ENCODE measurements around the gene TMEM182.

The TMEM182 gene, protein sequence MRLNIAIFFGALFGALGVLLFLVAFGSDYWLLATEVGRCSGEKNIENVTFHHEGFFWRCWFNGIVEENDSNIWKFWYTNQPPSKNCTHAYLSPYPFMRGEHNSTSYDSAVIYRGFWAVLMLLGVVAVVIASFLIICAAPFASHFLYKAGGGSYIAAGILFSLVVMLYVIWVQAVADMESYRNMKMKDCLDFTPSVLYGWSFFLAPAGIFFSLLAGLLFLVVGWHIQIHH

DNA sequence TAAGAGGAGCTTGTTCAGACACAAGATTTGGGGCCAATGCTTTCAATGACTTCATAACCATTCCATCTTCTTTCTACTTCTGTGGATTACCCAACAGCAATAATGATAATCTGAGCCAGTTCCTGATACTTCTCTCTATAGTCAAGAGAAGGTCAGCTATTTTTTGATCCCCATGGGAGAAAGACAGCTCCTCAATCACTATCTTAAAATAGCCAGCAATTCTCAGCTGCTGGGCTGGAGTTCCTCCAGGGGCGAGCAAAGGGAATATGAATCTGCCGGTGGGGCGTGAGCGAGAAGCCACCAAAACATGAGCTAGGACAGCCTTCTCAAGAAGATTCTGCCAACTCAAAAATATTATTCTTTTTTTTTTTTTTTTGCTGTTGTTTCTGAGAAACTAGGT lies at the start of gene TMEM182:
TSS of gene TMEM182 (plus strand) at position 269 of the 400 bp plus-strand sequence. CDS start 187 bp downstream, outside the sequence.
- no peak for DNase-seq (ENCODE audit: low spot score)

DNA sequence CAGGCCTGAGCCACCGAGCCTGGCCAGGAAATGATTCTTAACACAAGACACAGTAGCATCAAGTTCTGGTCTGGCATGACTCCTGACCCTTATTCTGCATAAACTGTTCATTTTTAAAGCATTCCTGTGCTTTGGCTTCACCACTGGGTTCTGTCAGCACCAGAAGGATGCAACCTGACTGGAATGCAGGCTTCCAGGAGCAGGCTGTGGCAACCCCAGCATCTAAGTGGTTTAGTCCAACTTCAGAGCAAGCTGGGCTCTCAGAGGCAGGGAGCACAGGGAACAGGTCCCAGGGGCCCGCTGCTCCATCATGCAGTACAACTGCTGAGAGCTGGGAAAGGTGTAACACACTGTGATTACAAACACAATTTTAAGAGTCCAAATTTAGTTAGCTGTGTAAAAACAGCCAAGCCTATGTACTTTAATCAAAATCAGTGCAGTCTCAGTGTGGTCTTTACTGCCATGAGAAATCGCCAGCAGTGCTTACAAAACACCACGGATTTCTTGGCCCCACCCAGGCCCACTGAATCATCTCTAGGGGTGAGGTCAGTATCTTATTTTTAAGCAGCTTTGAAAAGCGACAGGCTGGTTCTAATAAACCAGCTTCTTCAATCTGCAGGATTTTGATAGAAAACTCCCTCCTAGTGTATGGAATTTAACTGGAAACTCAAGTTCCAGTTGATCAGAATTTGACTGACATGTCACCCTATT lies 44.4 kb upstream of the TMEM182 start:
- no peak for DNase-seq (ENCODE audit: low spot score)

DNA sequence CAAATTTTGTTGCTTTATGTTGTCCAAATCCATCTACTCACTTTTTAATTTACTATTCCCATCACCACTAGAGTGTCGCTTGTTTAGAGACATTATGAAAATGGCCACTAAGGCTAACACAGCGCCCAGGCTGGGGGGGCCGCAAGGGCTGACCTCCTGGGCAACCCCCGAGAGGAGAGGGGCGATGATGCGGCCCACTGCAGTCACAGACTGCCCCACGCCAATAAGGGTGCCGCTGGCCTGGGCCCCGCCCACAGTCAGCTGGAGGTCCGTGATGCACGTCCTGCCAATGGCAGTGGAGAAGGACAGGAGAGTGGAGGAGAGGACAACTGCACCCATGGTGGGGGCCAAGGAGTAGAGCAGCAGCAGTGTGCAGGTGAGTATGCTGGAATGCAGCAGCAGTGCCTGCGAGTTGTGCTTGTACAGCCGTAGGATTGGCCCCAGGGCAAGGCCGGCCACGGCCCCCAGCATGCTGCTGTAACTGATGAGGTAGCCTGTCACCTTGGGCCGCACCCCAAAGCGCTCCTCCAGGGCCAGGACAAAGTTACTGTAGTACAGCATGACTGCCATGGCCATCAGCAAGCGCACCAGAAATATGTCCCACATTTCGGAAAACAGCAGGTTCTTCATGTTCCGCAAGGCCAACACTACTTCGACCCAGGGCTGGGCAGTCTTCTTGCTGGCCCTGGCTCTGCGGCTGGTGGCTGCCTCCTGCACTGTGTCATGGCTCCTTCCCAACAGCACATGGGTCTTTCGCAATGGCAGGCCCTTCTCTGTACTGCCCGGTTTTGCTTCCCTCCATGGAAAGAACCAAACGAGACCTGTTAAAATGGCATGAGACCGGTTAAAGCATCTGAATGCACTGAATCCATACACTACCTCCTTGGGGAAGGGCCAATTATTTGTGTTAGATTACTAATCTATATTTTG lies 43.2 kb upstream of the TMEM182 start:
- no peak for DNase-seq (ENCODE audit: low spot score)

DNA sequence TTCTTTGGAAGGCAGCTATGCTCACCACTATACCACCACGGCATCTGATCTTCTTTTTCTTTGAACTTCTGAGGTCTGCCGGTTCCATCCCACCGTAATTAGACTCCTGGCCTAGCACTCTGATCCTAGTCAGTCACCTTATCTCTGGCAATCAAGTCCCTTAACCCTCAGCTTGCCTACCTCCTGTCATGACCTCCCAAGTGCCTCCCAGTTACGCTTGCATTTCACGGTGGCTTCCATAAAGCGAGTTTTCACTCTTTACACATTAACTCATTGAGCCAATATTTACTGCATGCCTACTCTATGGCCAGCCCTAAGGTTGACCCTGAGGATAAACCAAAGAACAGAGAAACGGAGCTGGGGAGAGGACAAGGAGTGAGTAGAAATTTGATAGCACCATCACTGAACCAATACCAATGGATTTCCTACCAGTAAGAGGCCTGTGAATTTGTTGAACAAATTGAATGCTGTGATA lies 37.8 kb upstream of the TMEM182 start:
- DNase-seq (ENCODE audit: low spot score) = no peak

DNA sequence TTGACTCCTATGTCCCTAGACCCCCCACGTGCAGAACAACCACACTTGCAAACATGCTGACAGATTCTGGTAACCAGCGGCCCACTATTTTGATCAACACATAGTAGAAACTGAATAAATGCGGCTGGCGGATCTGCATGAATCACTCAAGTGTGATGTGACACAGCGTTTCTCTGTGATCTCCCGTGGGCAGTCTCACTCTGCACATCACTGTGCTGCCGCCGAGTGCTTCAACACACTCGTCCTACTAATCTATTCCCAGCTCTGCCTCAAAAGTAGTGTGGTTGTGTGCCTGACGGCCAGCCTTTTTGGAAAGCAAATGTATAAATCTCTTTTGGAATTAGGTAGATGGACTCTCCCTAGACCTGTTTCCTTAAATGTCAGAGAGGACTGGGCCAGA lies 37.3 kb upstream of the TMEM182 start:
- DNase-seq (ENCODE audit: low spot score) = no peak

DNA sequence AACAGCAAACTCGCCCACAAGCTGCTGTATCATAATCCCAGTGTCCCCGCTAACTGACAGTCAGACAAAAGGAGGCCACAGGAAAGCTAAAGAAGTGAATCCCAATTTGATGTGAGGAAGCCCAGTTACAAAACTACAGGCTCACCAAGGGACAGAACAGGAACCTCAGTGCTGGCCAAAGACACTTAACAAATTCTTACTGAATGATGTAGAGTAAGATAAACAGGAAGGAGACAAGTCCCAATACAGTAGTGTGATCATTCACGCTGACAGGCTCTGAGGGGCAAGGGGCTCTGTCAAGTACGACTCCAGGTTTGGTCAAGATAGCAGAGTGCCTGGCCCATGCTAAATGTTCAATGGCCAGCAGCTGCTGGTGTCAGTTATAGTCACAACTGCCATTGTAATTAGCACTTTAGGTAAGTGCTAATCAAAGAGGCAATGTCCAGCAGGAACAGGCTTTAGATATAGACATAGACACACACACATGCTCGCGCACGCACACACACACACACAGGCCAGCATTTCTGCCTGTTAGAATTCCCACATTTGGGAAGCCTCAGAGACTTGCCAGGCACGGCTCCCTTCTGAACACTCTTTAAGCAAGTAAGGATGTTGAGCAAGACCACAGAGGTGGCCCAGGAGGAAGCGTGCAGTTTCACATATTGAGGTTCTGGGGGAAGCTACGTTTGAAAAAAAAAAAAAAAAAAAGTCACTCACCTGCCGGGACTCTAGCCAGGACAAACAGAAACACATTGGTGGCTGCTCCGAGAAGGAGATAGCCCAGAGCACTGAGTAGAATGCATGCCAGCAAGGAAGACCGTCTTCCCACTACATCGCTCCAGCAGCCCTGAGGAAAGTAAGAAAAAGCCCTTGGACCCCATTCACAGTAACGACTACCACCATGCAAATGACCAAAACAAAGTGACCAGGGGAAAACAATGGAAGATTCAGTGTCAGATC lies 35.4 kb upstream of the TMEM182 start:
- no peak for DNase-seq (ENCODE audit: low spot score)

DNA sequence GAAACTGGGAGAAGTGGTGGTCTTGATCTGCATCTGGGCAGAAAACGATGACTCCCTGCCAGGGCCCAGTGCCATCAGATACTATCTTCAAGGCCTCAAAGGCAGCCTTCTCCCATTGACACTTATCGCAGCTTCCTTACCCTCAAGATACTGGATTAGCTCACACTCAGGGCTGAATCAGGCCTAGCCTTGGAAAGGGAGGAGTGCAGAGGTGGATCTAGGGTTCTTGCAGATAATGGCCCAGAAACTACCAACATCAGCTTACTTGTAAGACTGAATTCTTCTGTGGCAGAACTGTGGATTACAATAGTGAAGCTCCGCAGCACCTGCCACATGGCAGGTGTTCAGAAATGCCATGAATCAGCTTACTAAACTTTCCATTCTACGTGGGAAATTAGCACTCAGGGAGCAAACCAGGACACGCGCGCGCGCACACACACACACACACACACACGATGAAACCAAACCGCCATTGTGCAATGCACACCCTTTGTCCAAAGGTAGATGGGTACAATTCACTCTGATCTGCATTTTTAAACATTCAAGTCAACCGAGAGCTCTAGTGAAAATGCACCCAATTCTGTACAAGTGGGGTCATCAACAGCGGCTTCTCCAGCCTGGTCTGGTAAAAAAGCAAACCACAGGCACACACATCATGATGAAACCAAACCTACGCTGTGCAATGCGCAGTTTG lies 26.3 kb upstream of the TMEM182 start:
- no peak for DNase-seq (ENCODE audit: low spot score)

DNA sequence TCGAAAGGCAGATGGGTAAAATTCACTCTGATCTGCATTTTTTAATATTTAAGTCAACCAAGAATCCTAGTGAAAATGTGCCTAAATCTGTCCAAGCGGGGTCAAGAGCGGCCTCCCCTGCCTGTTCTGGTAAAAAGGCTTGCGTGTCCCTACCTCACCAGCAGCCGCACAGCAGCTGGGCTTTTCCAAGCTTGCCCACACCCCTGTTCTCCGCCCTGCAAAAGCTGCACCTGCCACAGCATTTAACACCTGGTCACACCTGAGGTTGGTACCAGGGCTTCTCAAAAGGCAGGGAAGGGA lies 25.8 kb upstream of the TMEM182 start:
- DNase-seq (ENCODE audit: low spot score) = no peak

DNA sequence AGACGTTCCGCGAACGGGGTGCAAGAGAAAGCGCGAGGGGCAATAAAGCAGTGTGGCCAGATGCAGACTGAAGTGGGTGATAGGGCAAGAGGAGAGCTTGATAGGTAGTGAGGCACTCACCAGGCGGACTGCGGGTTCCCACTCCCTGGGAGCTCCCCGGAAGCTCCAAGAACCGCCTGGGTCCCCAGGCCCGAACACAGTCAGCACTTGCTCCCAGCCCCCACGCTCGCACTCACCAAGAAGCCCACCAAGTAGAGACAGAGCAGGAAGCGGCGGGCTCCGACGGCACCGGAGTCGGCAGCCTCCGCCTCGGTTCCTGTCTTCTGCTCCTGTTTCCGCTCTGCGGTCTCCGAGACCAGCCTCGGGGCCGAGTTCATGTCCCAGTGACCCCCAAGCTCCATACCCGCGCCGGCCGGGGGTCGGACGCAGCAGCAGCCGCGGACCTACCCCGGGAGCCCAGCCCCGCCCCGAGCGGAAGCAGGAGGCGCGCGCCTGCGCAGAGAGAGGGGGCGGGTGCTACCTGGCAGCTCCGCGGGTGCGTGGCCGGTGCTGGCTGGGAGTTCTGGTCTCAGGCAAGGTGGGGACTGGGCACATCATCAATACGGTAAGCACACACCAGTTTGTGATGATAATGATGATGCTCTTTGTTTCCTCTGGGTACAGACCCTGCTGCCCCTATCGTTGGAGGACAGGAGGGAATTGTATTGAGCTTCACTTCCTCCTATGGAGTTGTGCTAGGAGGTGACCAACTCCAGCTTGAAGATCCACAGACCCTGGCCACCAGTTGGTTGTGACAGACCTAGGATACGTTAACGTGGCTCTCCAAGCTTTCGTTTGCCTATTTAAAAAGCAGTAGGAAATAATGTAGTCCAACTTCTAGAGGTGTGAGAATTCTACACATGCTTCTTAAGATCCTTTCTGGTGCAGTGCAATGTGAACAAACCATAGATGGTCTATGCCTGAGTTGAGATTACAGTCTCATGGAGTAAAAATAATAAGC lies 25.1 kb upstream of the TMEM182 start:
- peak; percentile 81 for DNase-seq (ENCODE audit: low spot score)

DNA sequence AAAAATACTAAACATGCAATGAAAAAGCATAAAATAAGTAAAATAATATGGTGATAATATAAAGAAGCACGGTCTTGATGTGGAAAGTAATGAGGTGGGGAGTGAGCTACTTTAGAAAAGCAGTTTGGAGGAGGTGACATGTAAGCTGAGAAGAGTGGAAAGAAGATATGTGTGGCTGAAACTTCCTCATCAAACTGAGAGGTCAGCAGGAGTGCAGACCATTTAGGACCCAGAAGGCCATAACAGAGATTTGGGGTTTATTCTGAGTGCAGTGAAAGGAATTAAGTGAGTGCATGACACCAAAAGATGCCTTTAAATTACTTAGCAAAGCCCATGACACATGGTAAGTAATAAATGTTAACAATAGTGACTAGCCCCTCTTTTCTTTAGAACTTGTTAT lies 24.4 kb upstream of the TMEM182 start:
- DNase-seq (ENCODE audit: low spot score) = no peak

DNA sequence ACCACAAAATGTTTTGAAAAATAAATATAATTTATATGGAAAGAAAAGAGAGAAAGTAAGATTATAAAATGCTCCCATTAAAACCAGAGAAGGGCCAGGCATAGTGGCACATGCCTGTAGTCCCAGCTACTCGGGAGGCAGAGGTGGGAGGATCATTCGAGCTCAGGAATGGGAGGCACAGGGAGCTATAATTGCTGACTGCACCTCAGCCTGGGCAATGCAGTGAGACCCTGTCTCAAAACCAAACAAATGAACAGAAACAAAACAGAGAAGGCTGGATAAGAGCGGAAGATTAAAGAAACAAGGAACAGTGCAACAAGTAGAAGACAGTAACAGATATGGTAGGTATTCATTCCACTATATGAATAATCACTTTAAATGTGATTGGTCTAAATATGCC lies 18.6 kb upstream of the TMEM182 start:
- DNase-seq (ENCODE audit: low spot score) = no peak

DNA sequence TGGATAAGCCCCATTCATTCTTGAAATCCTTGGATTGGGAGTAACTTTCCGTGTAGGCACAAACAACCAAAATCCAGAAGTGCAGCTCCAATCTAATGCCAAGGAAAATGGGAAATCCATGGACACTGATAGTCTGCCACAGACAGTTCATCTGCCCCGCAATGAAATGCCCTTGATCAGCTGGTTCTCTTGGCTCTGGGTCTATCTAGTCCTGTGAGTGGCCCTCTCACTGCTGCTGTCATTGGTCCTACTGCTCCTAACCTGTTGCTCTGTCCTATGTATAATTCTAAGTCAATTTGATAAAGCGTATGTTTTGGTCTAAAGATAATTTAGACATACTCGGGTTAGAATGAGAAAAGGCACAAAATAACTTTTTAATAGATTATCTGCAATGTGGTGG lies 13.7 kb upstream of the TMEM182 start:
- DNase-seq (ENCODE audit: low spot score) = no peak

DNA sequence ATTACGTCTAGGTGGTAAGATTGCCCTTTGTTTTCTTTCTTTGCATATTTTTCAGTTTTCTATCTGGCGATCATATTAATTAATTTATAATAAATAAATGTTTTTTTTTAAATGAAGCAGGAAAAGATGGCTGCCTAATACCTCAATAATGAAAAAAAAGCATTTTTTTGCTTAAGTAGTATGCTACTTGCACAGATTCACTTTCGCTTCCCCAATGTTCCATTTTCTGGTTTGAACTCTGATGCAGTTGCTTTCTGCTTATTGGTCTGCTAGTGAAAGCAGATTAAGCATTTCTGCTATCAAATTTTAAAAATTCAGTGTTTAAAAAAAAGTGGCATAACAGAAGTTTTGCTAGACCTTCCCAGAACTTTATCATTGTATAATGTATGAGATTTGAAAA lies 11.9 kb upstream of the TMEM182 start:
- DNase-seq (ENCODE audit: low spot score) = peak; percentile 30

DNA sequence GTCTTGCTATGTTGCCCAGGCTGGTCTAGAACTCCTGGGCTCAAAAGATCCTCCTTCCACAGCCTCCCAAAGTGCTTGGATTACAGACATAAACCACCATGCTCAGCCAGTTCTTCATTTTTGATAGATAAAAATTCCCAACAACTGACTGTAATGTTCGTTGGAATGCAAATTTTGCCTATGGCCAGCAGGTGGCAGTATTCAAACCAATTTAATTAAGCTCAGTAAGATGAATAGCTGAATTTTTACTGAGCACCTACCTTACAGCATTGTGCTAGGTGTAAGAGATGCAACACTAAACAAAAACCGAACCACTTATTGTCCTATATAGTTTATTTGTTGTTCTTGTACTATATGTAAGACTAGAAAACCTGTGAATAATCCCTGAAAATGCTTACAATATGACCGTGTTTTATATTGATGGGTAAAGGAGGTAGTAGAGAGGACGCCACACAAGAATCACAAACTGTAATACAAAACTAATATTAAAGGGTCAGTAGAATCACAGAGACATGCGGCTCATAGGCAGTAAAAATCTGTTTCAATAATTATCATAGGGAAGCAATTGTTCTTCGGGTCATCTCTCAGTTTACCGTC lies 8.2 kb upstream of the TMEM182 start:
- DNase-seq (ENCODE audit: low spot score) = peak; percentile 64

DNA sequence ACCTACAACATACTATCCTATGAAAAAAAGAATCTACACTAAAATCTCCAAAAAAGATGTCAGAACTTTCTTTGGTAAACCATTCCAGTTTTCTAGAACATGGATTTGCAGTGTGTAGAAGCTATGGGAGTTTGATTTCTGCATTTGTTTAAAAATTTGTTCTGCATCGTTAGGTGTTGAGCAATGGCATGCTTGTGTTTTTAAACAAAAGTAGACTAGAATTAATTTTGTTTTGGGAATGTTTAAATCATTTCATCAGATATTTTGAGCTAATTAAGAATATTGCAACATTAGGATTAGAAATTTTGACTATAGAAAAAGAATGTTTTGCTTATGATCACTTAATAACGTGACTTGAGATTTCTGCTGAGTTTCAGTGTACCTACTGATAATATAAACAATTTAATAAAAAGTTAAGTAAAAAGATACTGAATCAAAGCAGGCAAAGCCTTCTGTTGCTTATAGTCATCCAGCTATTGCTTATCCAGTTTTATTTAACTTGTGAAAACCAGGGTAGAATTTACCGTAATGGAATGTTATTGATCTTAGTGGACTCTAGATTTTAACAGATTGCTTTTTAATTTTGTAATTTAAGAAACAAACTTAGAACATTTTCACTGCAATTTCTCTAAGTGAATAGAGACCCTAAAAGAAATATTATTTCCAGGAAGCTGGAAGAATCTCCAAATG lies 7.2 kb upstream of the TMEM182 start:
- DNase-seq (ENCODE audit: low spot score) = no peak

DNA sequence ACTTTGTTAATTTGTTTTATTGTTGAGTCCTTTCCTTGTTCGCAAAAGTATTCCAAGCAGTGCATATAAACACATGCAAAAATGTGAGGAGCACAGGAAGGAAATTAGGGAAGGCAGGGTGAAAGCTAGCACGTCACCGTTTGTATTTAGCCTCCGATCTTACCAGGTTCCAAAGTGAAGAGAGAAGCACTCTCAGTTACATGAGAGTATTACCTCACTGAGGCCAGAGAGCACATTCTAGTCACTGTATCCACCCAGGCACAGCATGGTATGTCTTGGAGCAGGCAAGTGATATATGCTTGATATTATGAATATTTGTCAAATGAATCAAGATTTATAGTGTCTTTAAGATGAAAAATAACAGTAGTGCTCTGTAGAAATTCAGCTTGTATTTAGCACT lies 6.5 kb upstream of the TMEM182 start:
- DNase-seq (ENCODE audit: low spot score) = no peak

DNA sequence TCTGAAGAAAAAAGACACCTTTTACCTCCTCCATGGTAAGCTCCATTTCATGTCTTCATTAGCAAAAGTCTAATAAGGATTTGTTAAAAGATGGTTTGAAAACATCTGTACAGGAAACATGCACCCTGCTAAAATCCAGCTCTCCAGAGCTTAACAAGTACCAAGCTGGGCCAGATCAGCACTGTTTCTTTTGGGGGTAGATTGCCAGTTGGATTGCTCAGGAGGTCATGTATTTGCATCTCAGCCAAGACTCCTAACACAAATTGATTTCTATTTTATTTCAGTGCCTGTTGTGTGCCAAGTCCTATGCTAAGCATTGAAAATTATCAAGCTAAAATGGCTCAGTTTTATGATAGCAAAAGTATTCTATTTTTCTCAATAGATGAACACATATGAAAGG lies 3.4 kb upstream of the TMEM182 start:
- DNase-seq (ENCODE audit: low spot score) = no peak

DNA sequence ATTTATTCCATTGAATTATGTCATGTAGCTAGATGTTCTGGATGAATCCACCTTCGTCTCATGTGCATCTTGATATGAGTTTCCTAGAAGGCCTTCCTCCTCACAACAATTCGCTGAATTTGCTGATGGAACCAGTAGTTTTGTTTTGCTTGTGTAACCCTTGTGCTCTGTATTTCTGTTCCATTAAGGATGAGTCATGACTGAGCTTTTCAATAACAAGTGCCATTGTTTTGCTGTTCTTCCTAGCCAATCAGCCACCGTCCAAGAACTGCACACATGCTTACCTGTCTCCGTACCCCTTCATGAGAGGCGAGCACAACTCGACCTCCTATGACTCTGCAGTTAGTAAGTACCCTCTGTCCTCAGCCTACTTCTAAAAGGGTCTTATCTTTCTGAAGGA lies 2.3 kb downstream of the TMEM182 start:
- no peak for DNase-seq (ENCODE audit: low spot score)

DNA sequence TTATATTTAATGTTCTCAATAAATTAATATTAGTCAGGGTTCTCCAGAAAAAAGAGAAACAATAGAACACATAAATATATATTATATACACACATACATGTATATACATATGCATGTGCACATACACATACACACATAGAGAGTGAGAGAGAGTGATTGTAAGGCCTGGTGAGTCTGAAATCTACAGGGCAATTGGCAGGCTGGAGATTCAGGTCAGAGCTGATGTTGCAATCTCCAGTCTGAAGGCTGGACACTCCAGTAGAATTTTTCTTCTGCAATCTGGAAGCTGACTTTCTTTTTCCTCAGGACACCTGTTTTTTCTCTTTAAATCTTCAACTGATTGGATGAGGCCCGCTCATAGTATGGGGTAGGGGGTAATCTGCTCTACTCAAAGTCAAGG lies 3.2 kb downstream of the TMEM182 start:
- DNase-seq (ENCODE audit: low spot score) = no peak
